Tibial artery (tissue), 4 donors: ENCODE measurements around the gene GPR3.
"Not testable (repeated sequence)": the region's sequence is repeated elsewhere in the genome, so short reads cannot be mapped to it uniquely, and the experiment has no call there.

Source experiments
- DNase-seq, 2 donors: peaks; one replicate each; pipeline ENCODE4 v3.0.0-alpha.2; 2019
- H3K27ac ChIP-seq, 2 donors: fragments of 200-600 bp; sonication (generic) in 1 of 2; 1 replicate in 1 of 2; 2 replicates in 1 of 2; pipeline ENCODE4 v1.5.1; 2018 to 2019; ENCODE audit warnings: mild to moderate bottlenecking in 1 of 2
- H3K27me3 ChIP-seq, 2 donors: fragments of 200-600 bp; sonication (generic) in 1 of 2; one replicate each; pipeline versions ENCODE4 v1.5.1 to v1.6.0; 2016 to 2019
- H3K36me3 ChIP-seq, 3 donors: fragments of 200-600 bp; sonication (generic) in 2 of 3; one replicate each; pipeline ENCODE4 v1.5.1; 2016 to 2019; ENCODE audit warnings: mild to moderate bottlenecking in 2 of 3
- H3K4me1 ChIP-seq, 4 donors: fragments of 200-600 bp; sonication (generic) in 2 of 4; 1 replicate in 3 of 4; 2 replicates in 1 of 4; pipeline ENCODE4 v1.5.1; 2016 to 2019
- H3K4me3 ChIP-seq, 2 donors: fragments of 200-600 bp; sonication (generic) in 1 of 2; 1 replicate in 1 of 2; 2 replicates in 1 of 2; pipeline ENCODE4 v1.5.1; 2018 to 2019; ENCODE audit warnings: mild to moderate bottlenecking in 2 of 2
- H3K9me3 ChIP-seq, 3 donors: fragments of 200-600 bp; sonication (generic) in 1 of 3; one replicate each; pipeline ENCODE4 v1.5.1; 2016 to 2019
- intact Hi-C: fragments of 100-400 bp; cut with DNase I; formaldehyde crosslinking; loops from one replicate; pipeline ENCODE4 v1.15.0; 2023; ENCODE audit warnings: low total_unique reads
- TF ChIP-seq, protein P1 (sequence below), 2 experiments: fragments of 200-600 bp in 1 of 2; fragments of 450-650 bp in 1 of 2; IDR thresholded peaks; one replicate each; pipeline ENCODE4 v1.5.1; 2017 to 2019; ENCODE audit warnings: antibody characterized with exemption in 2 of 2, mild to moderate bottlenecking in 1 of 2, moderate library complexity in 1 of 2

Gene GPR3

DNA sequence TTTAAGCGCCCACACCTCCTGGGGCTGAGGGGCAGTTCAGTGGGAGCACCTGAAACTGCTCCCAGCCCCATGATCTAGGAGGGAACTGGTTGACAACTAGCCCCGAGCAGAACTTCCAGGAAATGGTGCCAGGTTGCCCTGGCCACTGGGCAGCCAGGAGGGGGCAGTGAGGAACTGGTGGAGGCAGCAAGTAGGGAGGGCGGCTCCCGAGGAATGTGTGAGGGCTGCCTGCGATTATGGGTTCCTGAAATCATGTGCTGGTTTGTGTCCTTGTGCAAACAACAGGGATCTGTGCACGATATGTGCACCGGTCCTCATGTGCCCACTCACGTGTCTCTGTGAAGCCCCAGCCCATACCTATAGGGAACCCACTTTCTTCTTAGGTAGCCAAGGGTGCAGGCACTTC, 9.9 kb downstream of the GPR3 start:
- peak overlapping the region; percentile 76 to 78 for H3K27ac ChIP-seq
- TF ChIP-seq, protein P1, sequence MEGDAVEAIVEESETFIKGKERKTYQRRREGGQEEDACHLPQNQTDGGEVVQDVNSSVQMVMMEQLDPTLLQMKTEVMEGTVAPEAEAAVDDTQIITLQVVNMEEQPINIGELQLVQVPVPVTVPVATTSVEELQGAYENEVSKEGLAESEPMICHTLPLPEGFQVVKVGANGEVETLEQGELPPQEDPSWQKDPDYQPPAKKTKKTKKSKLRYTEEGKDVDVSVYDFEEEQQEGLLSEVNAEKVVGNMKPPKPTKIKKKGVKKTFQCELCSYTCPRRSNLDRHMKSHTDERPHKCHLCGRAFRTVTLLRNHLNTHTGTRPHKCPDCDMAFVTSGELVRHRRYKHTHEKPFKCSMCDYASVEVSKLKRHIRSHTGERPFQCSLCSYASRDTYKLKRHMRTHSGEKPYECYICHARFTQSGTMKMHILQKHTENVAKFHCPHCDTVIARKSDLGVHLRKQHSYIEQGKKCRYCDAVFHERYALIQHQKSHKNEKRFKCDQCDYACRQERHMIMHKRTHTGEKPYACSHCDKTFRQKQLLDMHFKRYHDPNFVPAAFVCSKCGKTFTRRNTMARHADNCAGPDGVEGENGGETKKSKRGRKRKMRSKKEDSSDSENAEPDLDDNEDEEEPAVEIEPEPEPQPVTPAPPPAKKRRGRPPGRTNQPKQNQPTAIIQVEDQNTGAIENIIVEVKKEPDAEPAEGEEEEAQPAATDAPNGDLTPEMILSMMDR (IDR thresholded peaks at IDR 0.05), result peak; percentile 78
- H3K9me3 ChIP-seq, result no peaks in the 10 kb centered on the region
- intact Hi-C loops, result loop anchor here (2.0 kb wide), 1 partner anchor 202 kb away; the partner anchor contains the start of gene AHDC1
- H3K4me3 ChIP-seq, result no peak overlapping the region
- DNase-seq, result peak; percentile 90 to 94
- no peaks in the 10 kb centered on the region for H3K27me3 ChIP-seq
- peaks cover 11 to 16% (median 14%) of the 10 kb centered on the region in 3 donors for H3K36me3 ChIP-seq
- peaks cover 0 to 74% (median 42%) of the 10 kb centered on the region in 4 donors for H3K4me1 ChIP-seq

DNA sequence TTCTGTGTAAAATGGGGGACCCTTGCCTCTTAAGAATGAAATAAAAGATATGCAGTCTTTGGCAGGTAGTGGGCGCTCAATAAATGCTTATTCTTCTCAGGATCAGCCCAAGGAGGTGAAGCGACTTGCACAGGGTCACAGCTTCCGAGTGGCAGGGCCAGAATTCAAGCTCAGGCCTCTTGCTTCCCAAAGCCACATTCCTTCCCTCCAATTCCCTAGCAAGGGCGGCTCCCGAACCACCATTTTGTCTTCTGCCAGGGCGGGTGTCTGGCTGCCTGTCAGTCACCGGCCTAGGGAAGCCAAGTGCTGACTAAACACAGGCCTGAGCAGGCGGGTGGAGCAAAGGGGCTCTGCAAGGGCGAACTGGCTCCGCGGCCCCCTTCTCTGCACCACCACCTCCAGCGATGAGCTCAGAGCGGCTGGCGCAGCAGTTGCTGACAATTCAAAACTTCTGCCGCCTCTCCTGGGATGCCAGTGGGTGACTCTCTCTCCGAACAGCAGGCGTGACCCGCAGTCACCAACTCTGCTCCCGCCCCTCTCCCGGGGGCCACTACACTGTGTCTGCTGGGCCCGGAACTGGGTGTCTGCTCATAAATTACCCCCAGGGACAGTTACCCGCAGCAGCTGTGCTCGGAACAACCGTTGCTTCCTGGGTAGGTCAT, 10.8 kb downstream of the GPR3 start:
- peak; percentile 83 to 91 for DNase-seq
- peaks cover 19 to 25% (median 22%) of the 10 kb centered on the region in 3 donors for H3K36me3 ChIP-seq
- H3K4me3 ChIP-seq, result peak overlapping the region in 1 of 2 donors; percentile 23
- H3K9me3 ChIP-seq, result no peaks in the 10 kb centered on the region
- TF ChIP-seq, protein P1 (IDR thresholded peaks at IDR 0.05), result no peak
- no peaks in the 10 kb centered on the region for H3K27me3 ChIP-seq
- intact Hi-C loops, result loop anchor here (2.0 kb wide), 1 partner anchor 202 kb away; the partner anchor contains the start of gene AHDC1
- peak overlapping the region; percentile 76 to 78 for H3K27ac ChIP-seq
- H3K4me1 ChIP-seq, result peaks cover 0 to 75% (median 42%) of the 10 kb centered on the region in 4 donors

DNA sequence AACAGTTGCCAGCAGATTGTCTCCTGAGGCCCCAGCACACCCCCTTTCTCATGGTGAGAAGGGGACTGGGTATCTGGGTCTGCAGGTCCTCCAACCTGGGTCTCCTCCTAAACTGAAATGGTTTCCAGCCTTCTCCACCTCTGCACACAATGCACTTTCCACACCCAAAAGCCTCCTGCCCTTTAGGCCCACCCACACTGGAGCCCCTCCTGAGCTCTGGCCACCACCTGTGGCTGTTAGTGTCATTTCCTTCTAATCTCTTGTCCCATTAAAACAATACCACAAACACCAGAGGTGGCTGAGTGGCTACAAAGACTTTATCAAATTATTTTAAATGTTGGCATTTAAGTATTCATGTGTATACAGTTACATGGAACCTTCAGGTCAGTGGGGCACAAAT, 11.5 kb downstream of the GPR3 start:
- intact Hi-C loops, result loop anchor here (2.0 kb wide), 1 partner anchor 201 kb away; the partner anchor contains the start of gene AHDC1
- peaks cover 0 to 75% (median 42%) of the 10 kb centered on the region in 4 donors for H3K4me1 ChIP-seq
- H3K27ac ChIP-seq, result peak overlapping the region; percentile 76 to 78
- H3K9me3 ChIP-seq, result no peaks in the 10 kb centered on the region
- TF ChIP-seq, protein P1 (IDR thresholded peaks at IDR 0.05), result no peak
- H3K27me3 ChIP-seq, result no peaks in the 10 kb centered on the region
- DNase-seq, result no peak
- no peak overlapping the region for H3K4me3 ChIP-seq
- peaks cover 24 to 32% (median 30%) of the 10 kb centered on the region in 3 donors for H3K36me3 ChIP-seq

DNA sequence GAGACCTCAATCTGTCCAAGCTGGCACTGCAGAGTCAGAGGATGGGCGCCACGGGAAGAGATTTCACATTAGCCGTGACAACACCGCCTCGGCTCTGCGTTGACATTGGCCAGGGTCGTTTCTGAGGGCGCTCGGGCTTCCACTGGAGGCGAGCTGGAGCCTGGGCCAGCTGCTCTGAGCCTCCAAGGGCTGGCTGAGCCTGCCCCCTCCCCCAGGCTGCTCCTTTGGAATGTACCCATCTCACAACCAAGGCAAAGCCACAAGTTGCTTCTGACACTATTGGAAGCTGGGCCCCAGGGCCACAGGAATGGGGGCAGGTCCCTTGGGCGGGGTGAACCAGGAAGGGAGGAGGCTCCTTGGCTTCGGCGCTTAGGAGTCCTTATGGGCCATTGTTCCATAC, 12.7 kb downstream of the GPR3 start:
- Histone ChIP-seq H3K4me3 (no peak overlapping the region), H3K27ac (peak overlapping the region; percentile 76 to 78), H3K27me3 (no peaks in the 10 kb centered on the region), H3K4me1 (peaks cover 0 to 68% (median 42%) of the 10 kb centered on the region in 4 donors), H3K36me3 (peaks cover 32 to 42% (median 39%) of the 10 kb centered on the region in 3 donors), H3K9me3 (no peaks in the 10 kb centered on the region)
- peak in 1 of 2 donors; percentile 83 for DNase-seq
- TF ChIP-seq, protein P1 (IDR thresholded peaks at IDR 0.05), result no peak
- intact Hi-C loops, result no loop called here

DNA sequence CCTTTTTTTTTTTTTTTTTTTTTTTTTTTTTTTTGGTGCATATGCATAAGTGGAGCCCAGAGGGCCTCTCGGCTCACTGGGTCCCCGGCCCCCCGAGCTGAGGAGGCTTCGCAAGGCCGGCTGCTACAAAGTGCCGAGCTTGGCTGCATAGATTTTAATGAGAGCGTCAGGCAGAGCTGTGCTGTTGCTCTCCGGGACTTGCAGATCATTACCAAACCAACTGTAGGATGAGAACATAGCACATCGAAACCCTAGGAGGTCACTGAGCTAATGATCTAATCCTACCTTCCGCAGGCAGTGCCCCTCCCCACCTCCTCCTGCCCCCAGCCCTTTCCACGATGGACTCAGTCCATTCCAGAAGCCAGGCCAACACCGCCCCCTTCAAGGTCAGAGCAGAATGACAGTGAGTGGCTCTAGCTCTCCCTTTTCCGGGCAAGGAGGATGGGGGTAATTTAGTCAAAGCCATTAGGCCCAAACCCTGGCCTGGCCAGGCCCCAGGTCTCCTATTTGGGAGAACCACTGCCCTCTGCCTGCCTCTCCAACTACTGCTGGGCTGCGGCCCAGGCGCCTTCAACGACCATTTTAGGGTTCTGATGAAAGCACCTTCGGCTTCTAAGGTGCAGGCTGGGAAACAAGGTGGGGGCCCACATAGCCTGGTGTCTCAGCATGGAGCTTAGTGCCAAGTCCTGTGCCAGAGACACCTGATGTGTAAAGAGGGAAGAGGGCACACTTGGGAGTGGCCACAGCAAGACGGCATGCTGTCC, 13.4 kb downstream of the GPR3 start:
- peaks cover 0 to 61% (median 42%) of the 10 kb centered on the region in 4 donors for H3K4me1 ChIP-seq

More for the DNA sequence above, 13.4 kb downstream of the GPR3 start:
- DNase-seq, intact Hi-C loops, H3K9me3 ChIP-seq, H3K27me3 ChIP-seq, H3K4me3 ChIP-seq: not testable (repeated sequence)
- H3K36me3 ChIP-seq, result peaks cover 39 to 49% (median 46%) of the 10 kb centered on the region in 3 donors
- H3K27ac ChIP-seq, result peak overlapping the region; percentile 76 to 78
- TF ChIP-seq, protein P1 (IDR thresholded peaks at IDR 0.05), result peak in 1 of 2 experiments; percentile 14
